ENCODE measurements around the gene DHPS. TPM values are rescaled to one million over a fixed set of nuclear protein-coding genes. Genes with fewer than 3 reads are reported as not detected.

Gene DHPS
- total and polyA plus RNA-seq, 9 donors = 55.2 to 73.4 (median 63.4) TPM

GRCh38 chr19:12636631-12637030, 45.0 kb downstream of the DHPS start:
- WGBS (ENCODE audit: insufficient coverage) = 78% methylated on average over 12 of the region's 13 CpGs
- H3K27me3 ChIP-seq (ENCODE audit: control insufficient read depth, insufficient read depth, low read length) = no peaks in the 10 kb centered on the region

DNA sequence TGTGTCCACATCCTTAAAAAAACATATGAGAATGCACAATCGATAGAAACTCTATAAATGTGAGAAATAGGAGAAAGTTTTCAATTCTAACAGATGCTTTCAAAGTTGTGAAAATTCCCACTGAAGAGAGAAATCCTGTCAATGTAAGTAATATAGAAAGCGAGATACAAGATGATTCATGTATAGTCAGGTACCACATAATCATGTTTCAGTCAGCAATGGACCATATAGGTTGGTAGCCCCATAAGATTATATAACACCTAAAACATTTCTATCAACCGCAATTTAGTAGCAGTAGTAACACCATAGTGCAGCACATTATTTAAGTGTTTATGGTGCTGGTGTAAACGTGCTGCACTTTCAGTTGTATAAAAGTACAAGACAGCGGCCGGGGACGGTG, 52.5 kb downstream of the DHPS start:
- H3K4me1 ChIP-seq (ENCODE audit: control insufficient read depth, insufficient read depth, low read length) = no peaks in the 10 kb centered on the region
- no peaks in the 10 kb centered on the region for H3K27me3 ChIP-seq (ENCODE audit: control insufficient read depth, insufficient read depth, low read length)
- H3K27ac ChIP-seq (ENCODE audit: low read length) = no peak overlapping the region
- no peak overlapping the region for H3K4me3 ChIP-seq (ENCODE audit: low read length)
- H3K36me3 ChIP-seq (ENCODE audit: control insufficient read depth, insufficient read depth, low read length) = peaks cover 43% of the 10 kb centered on the region
- DNase-seq = no peak
- WGBS (ENCODE audit: insufficient coverage) = 100% methylated on average over 3 of the region's 7 CpGs
- H3K9me3 ChIP-seq (replicated peaks; ENCODE audit: control insufficient read depth, low read depth, low read length) = peaks cover 17% of the 10 kb centered on the region

More at GRCh38 chr19:12636631-12637030, 45.0 kb downstream of the DHPS start:
- H3K36me3 ChIP-seq (ENCODE audit: control insufficient read depth, insufficient read depth, low read length) = no peaks in the 10 kb centered on the region
- H3K27ac ChIP-seq (ENCODE audit: low read length) = no peak overlapping the region
- peaks cover 4% of the 10 kb centered on the region for H3K4me1 ChIP-seq (ENCODE audit: control insufficient read depth, insufficient read depth, low read length)
- H3K4me3 ChIP-seq (ENCODE audit: low read length) = no peak overlapping the region
- H3K9me3 ChIP-seq (replicated peaks; ENCODE audit: control insufficient read depth, low read depth, low read length) = no peaks in the 10 kb centered on the region
- no peak for DNase-seq

DNA sequence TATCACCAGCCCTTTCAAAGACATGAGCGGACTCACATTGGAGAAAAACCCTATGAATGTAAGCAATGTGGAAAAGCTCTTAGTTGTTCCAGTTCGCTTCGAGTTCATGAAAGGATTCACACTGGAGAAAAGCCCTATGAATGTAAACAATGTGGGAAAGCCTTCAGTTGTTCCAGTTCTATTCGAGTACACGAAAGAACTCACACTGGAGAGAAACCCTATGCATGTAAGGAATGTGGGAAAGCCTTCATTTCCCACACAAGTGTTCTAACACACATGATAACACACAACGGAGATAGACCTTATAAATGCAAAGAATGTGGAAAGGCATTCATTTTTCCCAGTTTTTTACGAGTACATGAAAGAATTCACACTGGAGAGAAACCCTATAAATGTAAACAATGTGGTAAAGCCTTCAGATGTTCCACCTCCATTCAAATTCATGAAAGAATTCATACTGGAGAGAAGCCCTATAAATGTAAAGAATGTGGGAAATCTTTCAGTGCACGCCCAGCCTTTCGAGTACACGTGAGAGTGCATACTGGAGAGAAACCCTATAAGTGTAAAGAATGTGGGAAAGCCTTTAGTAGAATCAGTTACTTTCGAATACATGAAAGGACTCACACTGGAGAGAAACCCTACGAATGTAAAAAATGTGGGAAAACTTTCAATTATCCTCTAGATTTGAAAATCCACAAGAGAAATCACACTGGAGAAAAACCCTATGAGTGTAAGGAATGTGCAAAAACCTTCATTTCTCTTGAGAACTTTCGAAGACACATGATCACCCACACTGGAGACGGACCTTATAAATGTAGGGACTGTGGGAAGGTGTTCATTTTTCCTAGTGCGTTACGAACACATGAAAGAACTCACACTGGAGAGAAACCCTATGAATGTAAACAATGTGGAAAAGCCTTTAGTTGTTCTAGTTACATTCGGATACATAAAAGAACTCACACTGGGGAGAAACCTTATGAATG, 53.3 kb downstream of the DHPS start:
- Histone ChIP-seq H3K27me3 (ENCODE audit: control insufficient read depth, insufficient read depth, low read length) (no peaks in the 10 kb centered on the region), H3K27ac (ENCODE audit: low read length) (no peak overlapping the region), H3K36me3 (ENCODE audit: control insufficient read depth, insufficient read depth, low read length) (peaks cover 49% of the 10 kb centered on the region), H3K9me3 (replicated peaks; ENCODE audit: control insufficient read depth, low read depth, low read length) (peaks cover 17% of the 10 kb centered on the region), H3K4me3 (ENCODE audit: low read length) (no peak overlapping the region), H3K4me1 (ENCODE audit: control insufficient read depth, insufficient read depth, low read length) (no peaks in the 10 kb centered on the region)
- 93% methylated on average over 3 of the region's 17 CpGs for WGBS (ENCODE audit: insufficient coverage)
- DNase-seq = no peak

- Histone ChIP-seq H3K4me1 (ENCODE audit: control insufficient read depth, insufficient read depth, low read length) (no peaks in the 10 kb centered on the region), H3K9me3 (replicated peaks; ENCODE audit: control insufficient read depth, low read depth, low read length) (peaks cover 17% of the 10 kb centered on the region), H3K4me3 (ENCODE audit: low read length) (no peak overlapping the region), H3K27me3 (ENCODE audit: control insufficient read depth, insufficient read depth, low read length) (no peaks in the 10 kb centered on the region), H3K27ac (ENCODE audit: low read length) (no peak overlapping the region), H3K36me3 (ENCODE audit: control insufficient read depth, insufficient read depth, low read length) (peaks cover 49% of the 10 kb centered on the region)
- WGBS (ENCODE audit: insufficient coverage) = 85% methylated on average over 5 of the region's 8 CpGs
- no peak for DNase-seq
These were observed 54.7 kb downstream of the DHPS start for GRCh38 chr19:12626958-12627357.

Other genes starting within 250 kb of the DHPS start
- gene ZNF443, start 240.9 kb downstream of the DHPS start, total RNA-seq = 5.4 TPM
- gene ZNF443, start 240.9 kb downstream of the DHPS start, polyA plus RNA-seq (ENCODE audit: insufficient read depth in 1 of 8, insufficient read length in 8 of 8, low replicate concordance in 1 of 8) = 1 to 10 TPM; 2.5 to 4.4 (median 3.3) TPM
- gene ZNF709, start 197.1 kb downstream of the DHPS start, total RNA-seq = 5.4 TPM
- 1 to 10 TPM; 1.2 to 3.7 (median 2.4) TPM for gene ZNF709, start 197.1 kb downstream of the DHPS start, polyA plus RNA-seq (ENCODE audit: insufficient read depth in 1 of 8, insufficient read length in 8 of 8, low replicate concordance in 1 of 8)
- 11.7 TPM for gene ZNF564, start 130.4 kb downstream of the DHPS start, total RNA-seq
- 1 to 10 TPM; 3.9 to 5.4 (median 4.3) TPM for gene ZNF564, start 130.4 kb downstream of the DHPS start, polyA plus RNA-seq (ENCODE audit: insufficient read depth in 1 of 8, insufficient read length in 8 of 8, low replicate concordance in 1 of 8)
- gene ZNF490, start 71.1 kb downstream of the DHPS start, total RNA-seq = 4.8 TPM
- gene ZNF490, start 71.1 kb downstream of the DHPS start, polyA plus RNA-seq (ENCODE audit: insufficient read depth in 1 of 8, insufficient read length in 8 of 8, low replicate concordance in 1 of 8) = 1 to 10 TPM; 1.6 to 3.9 (median 2.5) TPM
- 12.3 TPM for gene ZNF791, start 71.0 kb downstream of the DHPS start, total RNA-seq
- gene ZNF791, start 71.0 kb downstream of the DHPS start, polyA plus RNA-seq (ENCODE audit: insufficient read depth in 1 of 8, insufficient read length in 8 of 8, low replicate concordance in 1 of 8) = 10 to 100 TPM in 7 of 8 donors, 1 to 10 TPM in 1; 7.5 to 13.6 (median 11.7) TPM
- 23.5 TPM for gene MAN2B1, start 15.1 kb downstream of the DHPS start, total RNA-seq
- gene MAN2B1, start 15.1 kb downstream of the DHPS start, polyA plus RNA-seq (ENCODE audit: insufficient read depth in 1 of 8, insufficient read length in 8 of 8, low replicate concordance in 1 of 8) = 10 to 100 TPM; 26.7 to 39.9 (median 31.9) TPM
- 6.8 TPM for gene WDR83, start 15.1 kb downstream of the DHPS start, total RNA-seq
- 10 to 100 TPM in 6 of 8 donors, 1 to 10 TPM in 2; 8.8 to 16.0 (median 13.1) TPM for gene WDR83, start 15.1 kb downstream of the DHPS start, polyA plus RNA-seq (ENCODE audit: insufficient read depth in 1 of 8, insufficient read length in 8 of 8, low replicate concordance in 1 of 8)
- gene GNG14, start 6.1 kb upstream of the DHPS start, total RNA-seq = not detected
- gene GNG14, start 6.1 kb upstream of the DHPS start, polyA plus RNA-seq (ENCODE audit: insufficient read depth in 1 of 8, insufficient read length in 8 of 8, low replicate concordance in 1 of 8) = under 1 TPM in 1 of 8 donors, not detected in 7; 0.33 TPM
- 3.9 TPM for gene FBXW9, start 14.8 kb upstream of the DHPS start, total RNA-seq
- 1 to 10 TPM; 4.1 to 5.7 (median 4.7) TPM for gene FBXW9, start 14.8 kb upstream of the DHPS start, polyA plus RNA-seq (ENCODE audit: insufficient read depth in 1 of 8, insufficient read length in 8 of 8, low replicate concordance in 1 of 8)
- gene TNPO2, start 42.1 kb upstream of the DHPS start, total RNA-seq = 19.6 TPM
- 10 to 100 TPM; 45.9 to 68.6 (median 56.5) TPM for gene TNPO2, start 42.1 kb upstream of the DHPS start, polyA plus RNA-seq (ENCODE audit: insufficient read depth in 1 of 8, insufficient read length in 8 of 8, low replicate concordance in 1 of 8)
- 208 TPM for gene TRIR, start 52.8 kb upstream of the DHPS start, total RNA-seq
- gene TRIR, start 52.8 kb upstream of the DHPS start, polyA plus RNA-seq (ENCODE audit: insufficient read depth in 1 of 8, insufficient read length in 8 of 8, low replicate concordance in 1 of 8) = 100 to 1,000 TPM; 188 to 237 (median 203) TPM
- 37.6 TPM for gene GET3, start 55.6 kb upstream of the DHPS start, total RNA-seq
- gene GET3, start 55.6 kb upstream of the DHPS start, polyA plus RNA-seq (ENCODE audit: insufficient read depth in 1 of 8, insufficient read length in 8 of 8, low replicate concordance in 1 of 8) = 10 to 100 TPM; 42.8 to 58.7 (median 51.6) TPM
- gene BEST2, start 69.9 kb upstream of the DHPS start, total RNA-seq = not detected
- under 1 TPM in 2 of 8 donors, not detected in 6; 0.13 to 0.16 TPM for gene BEST2, start 69.9 kb upstream of the DHPS start, polyA plus RNA-seq (ENCODE audit: insufficient read depth in 1 of 8, insufficient read length in 8 of 8, low replicate concordance in 1 of 8)
- 19.1 TPM for gene HOOK2, start 93.7 kb upstream of the DHPS start, total RNA-seq
- gene HOOK2, start 93.7 kb upstream of the DHPS start, polyA plus RNA-seq (ENCODE audit: insufficient read depth in 1 of 8, insufficient read length in 8 of 8, low replicate concordance in 1 of 8) = 10 to 100 TPM; 13.1 to 40.8 (median 24.0) TPM
- gene JUNB, start 109.6 kb upstream of the DHPS start, total RNA-seq = 39.1 TPM
- gene JUNB, start 109.6 kb upstream of the DHPS start, polyA plus RNA-seq (ENCODE audit: insufficient read depth in 1 of 8, insufficient read length in 8 of 8, low replicate concordance in 1 of 8) = 100 to 1,000 TPM in 1 of 8 donors, 10 to 100 TPM in 7; 17.8 to 157 (median 66.9) TPM
- gene PRDX2, start 119.9 kb upstream of the DHPS start, total RNA-seq = 191 TPM
- 100 to 1,000 TPM; 143 to 189 (median 171) TPM for gene PRDX2, start 119.9 kb upstream of the DHPS start, polyA plus RNA-seq (ENCODE audit: insufficient read depth in 1 of 8, insufficient read length in 8 of 8, low replicate concordance in 1 of 8)
- 5.1 TPM for gene THSD8, start 120.2 kb upstream of the DHPS start, total RNA-seq
- gene THSD8, start 120.2 kb upstream of the DHPS start, polyA plus RNA-seq (ENCODE audit: insufficient read depth in 1 of 8, insufficient read length in 8 of 8, low replicate concordance in 1 of 8) = 1 to 10 TPM in 7 of 8 donors, under 1 TPM in 1; 0.84 to 4.8 (median 2.9) TPM
- 12.6 TPM for gene RNASEH2A, start 124.7 kb upstream of the DHPS start, total RNA-seq
- gene RNASEH2A, start 124.7 kb upstream of the DHPS start, polyA plus RNA-seq (ENCODE audit: insufficient read depth in 1 of 8, insufficient read length in 8 of 8, low replicate concordance in 1 of 8) = 10 to 100 TPM; 19.4 to 31.5 (median 23.3) TPM
- not detected for gene RTBDN, start 152.7 kb upstream of the DHPS start, total RNA-seq
- gene RTBDN, start 152.7 kb upstream of the DHPS start, polyA plus RNA-seq (ENCODE audit: insufficient read depth in 1 of 8, insufficient read length in 8 of 8, low replicate concordance in 1 of 8) = under 1 TPM in 2 of 8 donors, not detected in 6; 0.06 to 0.24 TPM
- 0.09 TPM for gene MAST1, start 156.6 kb upstream of the DHPS start, total RNA-seq
- under 1 TPM; 0.23 to 0.90 (median 0.61) TPM for gene MAST1, start 156.6 kb upstream of the DHPS start, polyA plus RNA-seq (ENCODE audit: insufficient read depth in 1 of 8, insufficient read length in 8 of 8, low replicate concordance in 1 of 8)
- 7.7 TPM for gene DNASE2, start 199.6 kb upstream of the DHPS start, total RNA-seq
- gene DNASE2, start 199.6 kb upstream of the DHPS start, polyA plus RNA-seq (ENCODE audit: insufficient read depth in 1 of 8, insufficient read length in 8 of 8, low replicate concordance in 1 of 8) = 10 to 100 TPM in 5 of 8 donors, 1 to 10 TPM in 3; 5.7 to 12.3 (median 10.1) TPM
- 0.31 TPM for gene KLF1, start 205.3 kb upstream of the DHPS start, total RNA-seq
- 1 to 10 TPM in 4 of 8 donors, under 1 TPM in 4; 0.32 to 1.5 (median 1.0) TPM for gene KLF1, start 205.3 kb upstream of the DHPS start, polyA plus RNA-seq (ENCODE audit: insufficient read depth in 1 of 8, insufficient read length in 8 of 8, low replicate concordance in 1 of 8)
- 16.8 TPM for gene GCDH, start 209.3 kb upstream of the DHPS start, total RNA-seq
- gene GCDH, start 209.3 kb upstream of the DHPS start, polyA plus RNA-seq (ENCODE audit: insufficient read depth in 1 of 8, insufficient read length in 8 of 8, low replicate concordance in 1 of 8) = 10 to 100 TPM; 20.2 to 43.3 (median 29.3) TPM
- 0.40 TPM for gene SYCE2, start 237.4 kb upstream of the DHPS start, total RNA-seq
- gene SYCE2, start 237.4 kb upstream of the DHPS start, polyA plus RNA-seq (ENCODE audit: insufficient read depth in 1 of 8, insufficient read length in 8 of 8, low replicate concordance in 1 of 8) = 1 to 10 TPM; 1.5 to 3.4 (median 2.5) TPM

Data from muscle of leg (tissue), 11 donors.